ENCODE measurements around the gene SPAG9.

GRCh38 chr17:51152766-51153209 is 32.1 kb upstream of the SPAG9 start:
- TF ChIP-seq POLR2A (IDR thresholded peaks at IDR 0.05; ENCODE audit: low read depth, low read length) (no peak), POLR2AphosphoS5 (IDR thresholded peaks at IDR 0.05; ENCODE audit: low read depth, low read length) (no peak)

All from GM12892 (cell line).